HepG2 (cell line): ENCODE results near the gene HSPE1. TPM values are rescaled to one million over a fixed set of nuclear protein-coding genes. Genes with fewer than 3 reads are reported as not detected.

Source experiments
- AGO2 ChIP-seq: fragments of 200-400 bp; formaldehyde crosslinking; optimal IDR thresholded peaks from 2 replicates; pipeline ENCODE3; 2017; ENCODE audit warnings: mild to moderate bottlenecking, low read depth, low read length, moderate library complexity
- BRD4 ChIP-seq: sonication (generic); formaldehyde crosslinking; IDR thresholded peaks from 2 replicates; pipeline ENCODE4 v1.4.0; 2020; ENCODE audit warnings: missing genetic modification reagents
- E2F5 ChIP-seq: sonication (generic); formaldehyde crosslinking; conservative IDR thresholded peaks from 2 replicates; pipeline ENCODE4 v1.4.0; 2020; ENCODE audit warnings: missing genetic modification reagents
- ELF1 ChIP-seq: sonication (generic); formaldehyde crosslinking; IDR thresholded peaks from 2 replicates; pipeline ENCODE4 v1.4.0; 2020; ENCODE audit warnings: missing genetic modification reagents
- ELK4 ChIP-seq: sonication (generic); formaldehyde crosslinking; IDR thresholded peaks from 2 replicates; pipeline ENCODE4 v1.9.0; 2021; ENCODE audit warnings: missing genetic modification reagents, borderline replicate concordance
- GABPA ChIP-seq, 2 experiments: IDR thresholded peaks; 2 replicates each; pipeline ENCODE4 v1.6.1; 2011 to 2016; ENCODE audit warnings: low read depth in 2 of 2, low read length in 1 of 2, missing biosample characterization in 1 of 2, missing genetic modification characterization in 1 of 2
- KIAA2018 ChIP-seq: sonication (generic); formaldehyde crosslinking; IDR thresholded peaks from 2 replicates; pipeline ENCODE4 v1.5.0; 2020; ENCODE audit warnings: mild to moderate bottlenecking, missing genetic modification reagents, borderline replicate concordance
- MBD4 ChIP-seq: IDR thresholded peaks from 2 replicates; pipeline ENCODE4 v1.6.1; 2012; ENCODE audit warnings: low read length, inconsistent platforms, borderline replicate concordance
- NAIF1 ChIP-seq: sonication (generic); formaldehyde crosslinking; IDR thresholded peaks from 2 replicates; pipeline ENCODE4 v1.5.0; 2020; ENCODE audit warnings: mild to moderate bottlenecking, missing genetic modification reagents, borderline replicate concordance
- NCOR1 ChIP-seq: fragments of 200-600 bp; sonication (generic); IDR thresholded peaks from 2 replicates; pipeline ENCODE4 v1.7.0; 2017; ENCODE audit warnings: antibody characterized with exemption, low read length, borderline replicate concordance
- PAF1 ChIP-seq: IDR thresholded peaks from 2 replicates; pipeline ENCODE4 v1.6.1; 2016; ENCODE audit warnings: missing genetic modification reagents, missing compliant biosample characterization
- POLR2AphosphoS2 ChIP-seq: IDR thresholded peaks from 2 replicates; pipeline ENCODE4 v1.6.1; 2011; ENCODE audit warnings: low read depth, low read length, improper control_type of control experiment
- RFXAP ChIP-seq: sonication (generic); formaldehyde crosslinking; IDR thresholded peaks from 2 replicates; pipeline ENCODE4 v1.4.0; 2020; ENCODE audit warnings: missing genetic modification reagents, borderline replicate concordance
- SMAD3 ChIP-seq: sonication (generic); formaldehyde crosslinking; IDR thresholded peaks from 2 replicates; pipeline ENCODE4 v1.4.0; 2020; ENCODE audit warnings: missing genetic modification reagents
- STAT5B ChIP-seq: sonication (generic); formaldehyde crosslinking; IDR thresholded peaks from 2 replicates; pipeline ENCODE4 v1.4.0; 2020; ENCODE audit warnings: missing genetic modification reagents
- ZFP37 ChIP-seq: sonication (generic); formaldehyde crosslinking; IDR thresholded peaks from 2 replicates; pipeline ENCODE4 v1.4.0; 2020; ENCODE audit warnings: missing genetic modification reagents, borderline replicate concordance
- ZNF207 ChIP-seq: fragments of 450-650 bp; IDR thresholded peaks from 2 replicates; pipeline ENCODE4 v1.6.1; 2016; ENCODE audit warnings: antibody characterized with exemption, borderline replicate concordance
- ZNF468 ChIP-seq: sonication (generic); formaldehyde crosslinking; IDR thresholded peaks from 2 replicates; pipeline ENCODE4 v1.8.0; 2022; ENCODE audit warnings: mild to moderate bottlenecking, moderate library complexity, missing genetic modification reagents
- ZNF558 ChIP-seq: sonication (generic); formaldehyde crosslinking; IDR thresholded peaks from 2 replicates; pipeline ENCODE4 v1.9.0; 2022; ENCODE audit warnings: mild to moderate bottlenecking, missing genetic modification reagents, borderline replicate concordance
- ZSCAN30 ChIP-seq: sonication (generic); formaldehyde crosslinking; IDR thresholded peaks from 2 replicates; pipeline ENCODE4 v1.5.0; 2020; ENCODE audit warnings: mild to moderate bottlenecking, missing genetic modification reagents
- polyA plus RNA-seq, 8 experiments: library from polyadenylated mRNA; depleted of rRNA in 3 of 8; stranded (reverse) in 7 of 8; unstranded in 1 of 8; fragments of >200 nt; fragmentation: Illumina TruSeq in 4 of 8; extraction: Trizol in 4 of 8; gene quantifications; 2 replicates each; pipeline versions ENCODE4 v1.2.1 to v1.2.3, GENCODE V29; 2011 to 2016; ENCODE audit warnings: low read depth in 4 of 8, missing spikeins in 1 of 8, mixed read lengths in 1 of 8; ENCODE audit not compliant: insufficient read depth in 1 of 8
- total RNA-seq, 5 experiments: library from RNA; depleted of rRNA; stranded (reverse); fragments of >200 nt; fragmentation: Illumina TruSeq; extraction: Trizol; gene quantifications; 2 replicates each; pipeline ENCODE4 v1.2.3, GENCODE V29; 2016; ENCODE audit warnings: low read depth in 1 of 5

Gene HSPE1
- total and polyA plus RNA-seq, 2 of the 13 experiments (the other 11 are each of a cell fraction or from before 2014, with no cell fraction given): 244 to 823 TPM

GRCh38 chr2:197498937-197499593, 1.1 kb upstream of the HSPE1 start (continued):
- TF ChIP-seq E2F5 (CRISPR knock-in tag): no peak
- no peak for TF ChIP-seq ZNF558
- no peak for TF ChIP-seq SMAD3
- peak; percentile 22; the same call in 1 of the 2 replicates for TF ChIP-seq POLR2AphosphoS2
- TF ChIP-seq NAIF1 (CRISPR knock-in tag): peak; percentile 83; the same call in 1 of the 2 replicates
- peak; percentile 62; the same call in 1 of the 2 replicates for TF ChIP-seq MBD4
- TF ChIP-seq ELK4: no peak
- TF ChIP-seq PAF1 (CRISPR knock-in tag): no peak; the same call in 1 of the 2 replicates
- TF ChIP-seq ELF1 (CRISPR knock-in tag): 0 out of 2 replicates have a peak, but pooled peaks have one; percentile 6
- TF ChIP-seq AGO2: peak; percentile 99
- TF ChIP-seq BRD4: no peak
- peak; percentile 50; the same call in 1 of the 2 replicates for TF ChIP-seq RFXAP (CRISPR knock-in tag)
- TF ChIP-seq NCOR1: 0 out of 2 replicates have a peak, but pooled peaks have one; percentile 4
- TF ChIP-seq STAT5B: no peak
- no peak for TF ChIP-seq ZNF468 (CRISPR knock-in tag)
- no peak for TF ChIP-seq GABPA (IDR thresholded peaks at IDR 0.05; ENCODE audit: low read depth, low read length)
- no peak for TF ChIP-seq GABPA (CRISPR knock-in tag; IDR thresholded peaks at IDR 0.05; ENCODE audit: low read depth)
- peak; percentile 58; the same call in 1 of the 2 replicates for TF ChIP-seq ZFP37 (CRISPR knock-in tag)
- peak; percentile 82 for TF ChIP-seq ZSCAN30 (CRISPR knock-in tag)
- no peak for TF ChIP-seq ZNF207
- no peak for TF ChIP-seq KIAA2018 (CRISPR knock-in tag)
